Stimulated activated naive CD8-positive, alpha-beta T cell treated with anti-CD3 and anti-CD28 coated beads, Interleukin-15, Interleukin-2, amounts not matched to agents 100 ng/mL and 50 ng/mL, for 24 hours (primary cell): ENCODE results near the gene TCF7L1.
"Not testable (repeated sequence)": the region's sequence is repeated elsewhere in the genome, so short reads cannot be mapped to it uniquely, and the experiment has no call there.

Experiments used
- H3K27ac Mint-ChIP-seq: one replicate; pipeline ENCODE4 v1.8.0; 2021; ENCODE audit warnings: mild to moderate bottlenecking, mixed read lengths
- H3K27me3 Mint-ChIP-seq: one replicate; pipeline ENCODE4 v1.8.0; 2021; ENCODE audit warnings: mixed read lengths
- H3K36me3 Mint-ChIP-seq: one replicate; pipeline ENCODE4 v1.8.0; 2021; ENCODE audit warnings: low read depth, mixed read lengths
- H3K4me1 Mint-ChIP-seq: one replicate; pipeline ENCODE4 v1.8.0; 2021; ENCODE audit warnings: low read depth, mixed read lengths
- H3K4me3 Mint-ChIP-seq: one replicate; pipeline ENCODE4 v1.8.0; 2021; ENCODE audit warnings: mild to moderate bottlenecking, mixed read lengths
- H3K9me3 Mint-ChIP-seq: one replicate; pipeline ENCODE4 v1.8.0; 2021; ENCODE audit warnings: mixed read lengths

Gene TCF7L1

DNA sequence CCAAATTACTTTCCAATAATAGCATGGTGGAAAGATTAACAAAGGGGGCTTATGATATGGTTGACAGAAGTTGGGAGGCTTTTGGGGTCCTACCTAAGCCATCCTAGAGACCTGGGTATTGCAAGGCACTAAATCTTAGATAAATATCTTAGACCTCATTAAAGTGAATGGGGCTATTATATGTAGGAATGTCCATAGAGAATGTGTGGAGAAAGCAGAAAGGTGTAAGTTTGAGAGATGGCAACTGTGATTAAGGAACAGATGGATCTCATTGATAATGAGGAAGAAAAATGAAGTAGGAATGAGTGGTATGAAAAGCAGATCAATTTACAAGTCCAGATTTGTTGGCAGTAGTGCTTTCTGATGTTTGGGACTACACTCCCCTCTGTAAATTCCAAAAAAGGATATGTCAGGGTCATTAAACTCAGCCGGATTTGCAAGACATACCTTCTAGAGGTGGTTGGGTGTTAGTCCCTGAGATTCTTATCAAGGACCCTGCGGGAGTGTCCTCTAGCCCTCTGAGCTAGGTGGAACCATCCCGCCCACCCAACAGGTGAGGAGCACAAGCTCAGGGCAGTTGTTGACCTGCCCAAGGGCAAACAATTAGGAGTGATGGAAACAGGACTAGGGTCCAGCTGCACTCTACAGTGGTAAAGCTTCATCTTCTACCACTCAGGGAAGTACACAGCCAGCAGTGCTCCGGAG, 12.1 kb downstream of the TCF7L1 start:
- Mint-ChIP-seq H3K36me3 (no peaks in the 10 kb centered on the region), H3K4me1 (no peaks in the 10 kb centered on the region), H3K27me3 (peaks cover 23% of the 10 kb centered on the region), H3K9me3 (no peaks in the 10 kb centered on the region), H3K4me3 (no peak overlapping the region), H3K27ac (no peak overlapping the region)

DNA sequence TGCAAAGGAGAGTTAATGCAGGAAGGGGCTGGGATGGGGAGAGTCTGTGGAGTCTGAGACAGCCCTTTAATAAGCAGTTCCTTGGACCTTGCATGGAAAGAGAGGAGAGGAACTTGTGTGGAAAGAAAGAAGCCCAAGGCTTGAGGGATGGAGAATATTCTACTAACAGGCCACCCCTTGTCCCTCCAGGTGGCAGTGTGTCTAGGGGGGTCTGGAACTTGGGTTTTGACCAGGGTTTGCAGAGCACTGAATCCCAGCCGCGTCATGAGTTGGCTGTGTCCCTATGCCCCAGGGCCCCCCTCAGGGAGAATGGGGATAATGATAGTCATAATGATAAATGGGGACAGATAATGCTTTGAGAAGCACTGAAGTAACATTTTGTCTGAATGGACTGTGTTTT, 15.0 kb downstream of the TCF7L1 start:
- Mint-ChIP-seq H3K4me3 (no peak overlapping the region), H3K9me3 (no peaks in the 10 kb centered on the region), H3K4me1 (no peaks in the 10 kb centered on the region), H3K27ac (no peak overlapping the region), H3K27me3 (peaks cover 13% of the 10 kb centered on the region), H3K36me3 (no peaks in the 10 kb centered on the region)

GRCh38 chr2:85151026-85151425, 17.8 kb downstream of the TCF7L1 start:
- Mint-ChIP-seq H3K27me3 (peaks cover 9% of the 10 kb centered on the region), H3K4me3 (no peak overlapping the region), H3K9me3 (no peaks in the 10 kb centered on the region), H3K27ac (no peak overlapping the region), H3K36me3 (no peaks in the 10 kb centered on the region), H3K4me1 (no peaks in the 10 kb centered on the region)

DNA sequence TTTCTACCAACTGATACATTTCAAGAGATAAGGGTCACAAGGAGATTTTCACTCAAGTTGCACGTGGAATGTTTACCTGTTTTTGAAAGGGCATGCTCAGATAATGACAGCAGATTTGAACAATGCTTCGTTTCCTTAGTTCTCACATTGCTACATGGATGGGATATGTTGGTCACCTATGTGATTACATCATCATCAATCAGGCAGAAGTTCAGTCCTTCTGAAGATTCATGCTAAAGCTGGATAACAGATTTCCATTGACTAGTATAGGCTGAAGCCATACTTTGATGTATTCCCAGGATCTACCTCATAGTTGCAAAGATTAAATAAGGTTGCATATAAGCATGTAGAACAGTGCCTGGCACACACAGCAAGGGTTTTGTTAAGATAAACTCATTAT, 19.7 kb downstream of the TCF7L1 start:
- peaks cover 6% of the 10 kb centered on the region for H3K27me3 Mint-ChIP-seq
- H3K4me1 Mint-ChIP-seq = no peaks in the 10 kb centered on the region
- no peaks in the 10 kb centered on the region for H3K36me3 Mint-ChIP-seq
- no peaks in the 10 kb centered on the region for H3K9me3 Mint-ChIP-seq
- no peak overlapping the region for H3K4me3 Mint-ChIP-seq
- H3K27ac Mint-ChIP-seq = no peak overlapping the region

GRCh38 chr2:85154048-85154753, 21.0 kb downstream of the TCF7L1 start:
- H3K27me3 Mint-ChIP-seq = peaks cover 3% of the 10 kb centered on the region
- H3K9me3 Mint-ChIP-seq = no peaks in the 10 kb centered on the region
- no peak overlapping the region for H3K4me3 Mint-ChIP-seq
- no peaks in the 10 kb centered on the region for H3K4me1 Mint-ChIP-seq
- no peaks in the 10 kb centered on the region for H3K36me3 Mint-ChIP-seq
- H3K27ac Mint-ChIP-seq = no peak overlapping the region

DNA sequence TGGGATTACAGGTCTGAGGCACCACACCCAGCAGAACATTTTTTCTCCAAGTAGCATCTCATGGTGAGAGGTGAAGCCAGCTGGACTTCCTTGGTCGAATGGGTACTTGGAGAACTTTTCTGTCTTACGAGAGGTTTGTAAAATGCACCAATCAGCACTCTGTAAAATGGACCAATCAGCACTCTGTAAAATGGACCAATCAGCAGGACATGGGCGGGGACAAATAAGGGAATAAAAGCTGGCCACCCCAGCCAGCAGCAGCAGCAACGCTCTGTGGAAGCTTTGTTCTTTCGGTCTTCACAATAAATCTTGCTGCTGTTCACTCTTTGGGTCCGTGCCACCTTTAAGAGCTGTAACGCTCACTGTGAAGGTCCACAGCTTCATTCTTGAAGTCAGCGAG, 21.9 kb downstream of the TCF7L1 start:
- not testable (repeated sequence) for H3K27me3 Mint-ChIP-seq, H3K4me3 Mint-ChIP-seq, H3K9me3 Mint-ChIP-seq, H3K36me3 Mint-ChIP-seq, H3K27ac Mint-ChIP-seq, H3K4me1 Mint-ChIP-seq

- Mint-ChIP-seq H3K27me3 (peaks cover 3% of the 10 kb centered on the region), H3K36me3 (no peaks in the 10 kb centered on the region), H3K27ac (no peak overlapping the region)
Observed at GRCh38 chr2:85156153-85156552, 23.0 kb downstream of the TCF7L1 start.

GRCh38 chr2:85156619-85157018, 23.4 kb downstream of the TCF7L1 start:
- Mint-ChIP-seq H3K4me1 (no peaks in the 10 kb centered on the region), H3K27ac (no peak overlapping the region), H3K9me3 (no peaks in the 10 kb centered on the region), H3K36me3 (no peaks in the 10 kb centered on the region), H3K27me3 (peaks cover 3% of the 10 kb centered on the region), H3K4me3 (no peak overlapping the region)

More at GRCh38 chr2:85156153-85156552, 23.0 kb downstream of the TCF7L1 start:
- no peaks in the 10 kb centered on the region for H3K4me1 Mint-ChIP-seq
- no peaks in the 10 kb centered on the region for H3K9me3 Mint-ChIP-seq
- H3K4me3 Mint-ChIP-seq = no peak overlapping the region

- Mint-ChIP-seq H3K4me3 (no peak overlapping the region), H3K27me3 (peaks cover 3% of the 10 kb centered on the region), H3K4me1 (no peaks in the 10 kb centered on the region), H3K9me3 (no peaks in the 10 kb centered on the region), H3K36me3 (no peaks in the 10 kb centered on the region), H3K27ac (no peak overlapping the region)
Observed at GRCh38 chr2:85157345-85157744, 24.2 kb downstream of the TCF7L1 start.

DNA sequence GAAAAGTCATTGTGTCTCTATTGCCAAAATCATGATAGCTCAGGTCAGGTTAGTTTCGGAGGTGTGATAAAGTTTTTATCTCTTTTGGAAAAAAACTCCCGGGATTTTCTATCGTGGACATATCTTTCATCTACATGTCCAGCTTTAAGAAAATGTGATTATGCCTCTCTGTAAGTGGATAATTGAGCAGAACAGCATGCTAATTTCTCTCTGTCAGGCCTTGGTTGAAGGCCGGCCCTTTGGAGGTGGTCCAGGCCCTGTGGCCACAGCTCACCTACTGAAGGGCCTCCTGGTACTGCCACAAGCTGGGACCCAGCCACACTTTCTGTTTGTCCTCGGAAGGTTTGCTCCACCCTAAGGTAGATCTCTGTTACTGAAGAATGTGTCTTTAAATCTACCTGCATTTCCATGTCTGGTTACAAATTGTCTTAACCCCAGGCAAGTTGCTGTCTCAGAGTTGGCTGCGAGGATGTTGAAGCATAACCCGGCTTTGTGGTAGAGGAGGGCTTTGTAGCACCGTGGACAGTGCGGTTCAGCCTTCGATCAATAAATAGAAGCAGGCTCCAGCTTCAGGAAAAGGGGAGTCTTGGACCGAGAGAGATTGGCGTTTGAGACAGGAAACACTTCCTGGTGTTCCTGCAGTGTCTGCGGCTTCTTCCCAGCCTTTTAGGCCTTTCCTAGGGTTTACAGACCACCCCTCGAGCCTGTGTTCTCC, 25.5 kb downstream of the TCF7L1 start:
- no peak overlapping the region for H3K4me3 Mint-ChIP-seq
- no peaks in the 10 kb centered on the region for H3K9me3 Mint-ChIP-seq
- no peaks in the 10 kb centered on the region for H3K27me3 Mint-ChIP-seq
- no peaks in the 10 kb centered on the region for H3K4me1 Mint-ChIP-seq
- no peak overlapping the region for H3K27ac Mint-ChIP-seq
- H3K36me3 Mint-ChIP-seq = no peaks in the 10 kb centered on the region

DNA sequence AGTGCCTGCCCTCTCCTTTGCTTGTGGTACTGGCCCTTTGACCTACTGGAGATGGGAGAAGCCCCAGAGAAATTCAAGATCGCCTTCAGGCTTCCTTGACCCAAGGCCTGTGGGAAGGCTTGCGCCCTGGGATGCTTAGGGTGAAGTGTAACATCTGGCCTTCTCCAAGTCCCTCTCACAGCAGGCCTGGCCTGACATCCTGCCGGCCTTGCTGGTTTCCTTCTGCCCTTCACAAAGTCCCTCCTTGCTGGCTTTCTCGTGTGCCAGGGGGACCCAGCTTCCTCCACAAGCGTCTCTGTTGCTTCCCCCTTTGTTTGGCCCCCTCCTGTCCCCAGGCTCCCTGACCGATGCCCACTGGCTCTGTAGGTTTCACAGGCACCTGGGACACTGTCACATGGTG, 26.4 kb downstream of the TCF7L1 start:
- H3K36me3 Mint-ChIP-seq = no peaks in the 10 kb centered on the region
- H3K27me3 Mint-ChIP-seq = no peaks in the 10 kb centered on the region
- no peak overlapping the region for H3K27ac Mint-ChIP-seq
- H3K4me1 Mint-ChIP-seq = no peaks in the 10 kb centered on the region
- no peak overlapping the region for H3K4me3 Mint-ChIP-seq
- H3K9me3 Mint-ChIP-seq = no peaks in the 10 kb centered on the region

- no peak overlapping the region for H3K27ac Mint-ChIP-seq
- no peak overlapping the region for H3K4me3 Mint-ChIP-seq
Observed at GRCh38 chr2:85160966-85161960, 28.1 kb downstream of the TCF7L1 start.

GRCh38 chr2:85162746-85163301, 29.6 kb downstream of the TCF7L1 start:
- H3K9me3 Mint-ChIP-seq = no peaks in the 10 kb centered on the region
- no peaks in the 10 kb centered on the region for H3K4me1 Mint-ChIP-seq
- no peak overlapping the region for H3K27ac Mint-ChIP-seq
- H3K36me3 Mint-ChIP-seq = no peaks in the 10 kb centered on the region
- no peaks in the 10 kb centered on the region for H3K27me3 Mint-ChIP-seq
- H3K4me3 Mint-ChIP-seq = no peak overlapping the region

More at GRCh38 chr2:85160966-85161960, 28.1 kb downstream of the TCF7L1 start:
- Mint-ChIP-seq H3K4me1 (no peaks in the 10 kb centered on the region), H3K9me3 (no peaks in the 10 kb centered on the region), H3K36me3 (no peaks in the 10 kb centered on the region), H3K27me3 (no peaks in the 10 kb centered on the region)

- Mint-ChIP-seq H3K4me3 (no peak overlapping the region), H3K9me3 (no peaks in the 10 kb centered on the region), H3K36me3 (no peaks in the 10 kb centered on the region), H3K27me3 (no peaks in the 10 kb centered on the region), H3K4me1 (no peaks in the 10 kb centered on the region), H3K27ac (no peak overlapping the region)
Observed at GRCh38 chr2:85163675-85164074, 30.5 kb downstream of the TCF7L1 start.
